H1 (cell line): ENCODE measurements around the gene MARCKS. TPM values are rescaled to one million over a fixed set of nuclear protein-coding genes. Genes with fewer than 3 reads are reported as not detected.

Source experiments
- CTCF ChIA-PET: fragments of 300-600 bp; sonication (Branson Sonifier 250); formaldehyde crosslinking; loops from one replicate; lab custom pipeline; 2021; ENCODE audit not compliant: partially characterized antibody; lab: Charles Lee
- POLR2A ChIA-PET: fragments of 300-600 bp; sonication (Branson Sonifier 250); formaldehyde crosslinking; loops from one replicate; lab custom pipeline; 2021; ENCODE audit warnings: inconsistent platforms; ENCODE audit not compliant: partially characterized antibody; lab: Charles Lee
- DNase-seq, 2 experiments: peaks; one replicate each; pipeline versions ENCODE4 v3.0.0 to v3.0.0-alpha.2; 2010 to 2022; ENCODE audit warnings: low spot score in 2 of 2, low read depth in 1 of 2, mixed read lengths in 1 of 2
- FAIRE-seq: peaks from 2 replicates; lab custom pipeline; 2011; peaks lifted over from hg19 to GRCh38; lab: Jason Lieb, UNC
- H2AFZ ChIP-seq: 2 replicates; pipeline ENCODE4 v1.8.1; 2012; ENCODE audit warnings: low read length, inconsistent platforms
- H2AK5ac ChIP-seq: 2 replicates; pipeline ENCODE4 v1.6.1; 2013; ENCODE audit warnings: low read depth, low read length
- H2BK120ac ChIP-seq: replicated peaks from 2 replicates; pipeline ENCODE3; 2013; ENCODE audit warnings: low read depth, low read length, inconsistent platforms
- H2BK12ac ChIP-seq: 2 replicates; pipeline ENCODE4 v1.6.1; 2013; ENCODE audit warnings: low read depth, low read length
- H2BK15ac ChIP-seq: 2 replicates; pipeline ENCODE4 v1.6.1; 2013; ENCODE audit warnings: low read length
- H2BK20ac ChIP-seq: 2 replicates; pipeline ENCODE4 v1.6.1; 2013; ENCODE audit warnings: low read length
- H2BK5ac ChIP-seq: 2 replicates; pipeline ENCODE4 v1.6.1; 2013; ENCODE audit warnings: low read depth, low read length
- H3K14ac ChIP-seq: 2 replicates; pipeline ENCODE4 v1.6.1; 2013; ENCODE audit warnings: inconsistent platforms; ENCODE audit not compliant: insufficient read length
- H3K18ac ChIP-seq: 2 replicates; pipeline ENCODE4 v1.6.1; 2013; ENCODE audit warnings: low read length; ENCODE audit errors: extremely low read depth
- H3K23ac ChIP-seq: 2 replicates; pipeline ENCODE4 v1.6.1; 2013; ENCODE audit warnings: inconsistent platforms; ENCODE audit not compliant: insufficient read length
- H3K23me2 ChIP-seq: 2 replicates; pipeline ENCODE4 v1.6.1; 2013; ENCODE audit warnings: low read depth, low read length
- H3K27ac ChIP-seq: 2 replicates; pipeline ENCODE4 v1.6.1; 2011; ENCODE audit warnings: low read depth, low read length, inconsistent platforms
- H3K27me3 ChIP-seq, 4 experiments: replicated peaks in 1 of 4; 1 replicate in 1 of 4; 2 replicates in 3 of 4; pipeline versions ENCODE4 v1.6.1 to v1.8.1; 2011 to 2013; ENCODE audit warnings: low read length in 3 of 4, mild to moderate bottlenecking in 3 of 4, inconsistent platforms in 2 of 4, mixed read lengths in 2 of 4, moderate library complexity in 1 of 4; ENCODE audit not compliant: control insufficient read depth in 3 of 4, insufficient read depth in 3 of 4; ENCODE audit errors: extremely low read depth in 1 of 4
- H3K36me3 ChIP-seq, 4 experiments: 2 replicates each; pipeline versions ENCODE4 v1.6.1 to v1.8.1; 2011 to 2013; ENCODE audit warnings: mild to moderate bottlenecking in 4 of 4, low read length in 3 of 4, moderate library complexity in 2 of 4, control low read depth in 1 of 4, inconsistent platforms in 1 of 4; ENCODE audit not compliant: insufficient read depth in 4 of 4, control insufficient read depth in 2 of 4
- H3K4ac ChIP-seq: replicated peaks from 2 replicates; pipeline ENCODE3; 2013; ENCODE audit warnings: low read length, low read depth, mixed read lengths, inconsistent platforms; ENCODE audit not compliant: insufficient read length
- H3K4me1 ChIP-seq, 4 experiments: replicated peaks in 1 of 4; 1 replicate in 1 of 4; 2 replicates in 3 of 4; pipeline versions ENCODE4 v1.6.1 to v1.8.1; 2011 to 2013; ENCODE audit warnings: low read length in 3 of 4, inconsistent platforms in 2 of 4, mixed read lengths in 1 of 4; ENCODE audit not compliant: insufficient read depth in 4 of 4, control insufficient read depth in 3 of 4
- H3K4me2 ChIP-seq, 2 experiments: 2 replicates each; pipeline versions ENCODE4 v1.6.1 to v1.8.1; 2011 to 2013; ENCODE audit warnings: low read depth in 2 of 2, low read length in 2 of 2, control low read depth in 1 of 2, inconsistent platforms in 1 of 2, mild to moderate bottlenecking in 1 of 2; ENCODE audit not compliant: insufficient read depth in 1 of 2
- H3K4me3 ChIP-seq, 4 experiments: fragments of 200-600, 300-600 bp in 1 of 4; sonication (generic), shearing (Covaris generic), sonication (Bioruptor Twin) in 1 of 4; 2 replicates each; pipeline versions ENCODE4 v1.5.1 to v1.8.1; 2011 to 2016; ENCODE audit warnings: low read length in 4 of 4, low read depth in 3 of 4, control low read depth in 2 of 4, inconsistent platforms in 2 of 4, mild to moderate bottlenecking in 2 of 4, mixed read lengths in 1 of 4, moderate library complexity in 1 of 4; ENCODE audit not compliant: insufficient read depth in 2 of 4; ENCODE audit errors: extremely low read depth in 1 of 4
- H3K56ac ChIP-seq: replicated peaks from 2 replicates; pipeline ENCODE3; 2013; ENCODE audit warnings: low read depth, mild to moderate bottlenecking, mixed read lengths, low read length, inconsistent platforms; ENCODE audit not compliant: insufficient read length
- H3K79me1 ChIP-seq: 2 replicates; pipeline ENCODE4 v1.6.1; 2013; ENCODE audit warnings: low read depth, low read length, control low read depth
- H3K79me2 ChIP-seq, 2 experiments: 2 replicates each; pipeline versions ENCODE4 v1.6.1 to v1.8.1; 2012 to 2013; ENCODE audit warnings: low read length in 2 of 2, mild to moderate bottlenecking in 2 of 2, inconsistent platforms in 1 of 2; ENCODE audit not compliant: insufficient read depth in 2 of 2, control insufficient read depth in 1 of 2
- H3K9ac ChIP-seq, 4 experiments: replicated peaks in 1 of 4; 1 replicate in 1 of 4; 2 replicates in 3 of 4; pipeline versions ENCODE4 v1.6.1 to v1.8.1; 2011 to 2013; ENCODE audit warnings: low read depth in 3 of 4, low read length in 3 of 4, control low read depth in 2 of 4, mild to moderate bottlenecking in 2 of 4, moderate library complexity in 2 of 4, inconsistent platforms in 1 of 4; ENCODE audit errors: extremely low read depth in 1 of 4
- H3K9me3 ChIP-seq, 2 experiments: 2 replicates each; pipeline versions ENCODE4 v1.6.1 to v1.8.1; 2012 to 2013; ENCODE audit warnings: mild to moderate bottlenecking in 2 of 2, moderate library complexity in 2 of 2, control low read depth in 1 of 2, inconsistent platforms in 1 of 2, low read depth in 1 of 2, low read length in 1 of 2, mixed read lengths in 1 of 2; ENCODE audit not compliant: insufficient read depth in 2 of 2
- H4K20me1 ChIP-seq, 2 experiments: replicated peaks in 1 of 2; 2 replicates each; pipeline versions ENCODE3 to v1.8.1; 2011 to 2013; ENCODE audit warnings: inconsistent platforms in 2 of 2, low read length in 2 of 2, mild to moderate bottlenecking in 1 of 2; ENCODE audit not compliant: insufficient read depth in 2 of 2, control insufficient read depth in 1 of 2
- H4K5ac ChIP-seq: 2 replicates; pipeline ENCODE4 v1.6.1; 2013; ENCODE audit warnings: low read length, low read depth, mixed read lengths, inconsistent platforms; ENCODE audit not compliant: insufficient read length
- H4K8ac ChIP-seq: 2 replicates; pipeline ENCODE4 v1.8.0; 2013; ENCODE audit warnings: mild to moderate bottlenecking, moderate library complexity, low read length, inconsistent platforms; ENCODE audit not compliant: insufficient read depth; ENCODE audit errors: extremely low read depth
- H4K91ac ChIP-seq: replicated peaks from 2 replicates; pipeline ENCODE3; 2013; ENCODE audit warnings: low read length, mixed read lengths, inconsistent platforms; ENCODE audit not compliant: insufficient read length
- KDM1A ChIP-seq: fragments of 200-600, 300-600 bp; sonication (generic); IDR thresholded peaks from 2 replicates; pipeline ENCODE4 v1.7.1; 2016; ENCODE audit warnings: mild to moderate bottlenecking, low read length, borderline replicate concordance
- RBBP5 ChIP-seq: IDR thresholded peaks from 2 replicates; pipeline ENCODE4 v1.7.1; 2012; ENCODE audit warnings: low read depth, mild to moderate bottlenecking, inconsistent platforms, low read length, moderate library complexity, borderline replicate concordance
- TAF1 ChIP-seq: IDR thresholded peaks from 2 replicates; pipeline ENCODE4 v1.6.1; 2011; ENCODE audit warnings: mild to moderate bottlenecking, low read depth, low read length
- WGBS, 2 experiments: shearing (Covaris generic) in 1 of 2; methylation state at CpG; one replicate each; pipeline versions ENCODE4 v1.1.6 to v1.1.7; 2013 to 2015; ENCODE audit warnings: low lambda C conversion rate in 2 of 2, mixed read lengths in 2 of 2, inconsistent platforms in 1 of 2, low coverage in 1 of 2, missing lambda C conversion rate in 1 of 2; ENCODE audit not compliant: insufficient replicate concordance in 2 of 2, insufficient coverage in 1 of 2, insufficient read length in 1 of 2; ENCODE audit errors: extremely low coverage in 1 of 2, missing lambda C conversion rate in 1 of 2; 5-methylcytosine and 5-hydroxymethylcytosine counted together
- polyA plus RNA-seq, 7 experiments: library from polyadenylated mRNA; depleted of rRNA in 3 of 7; stranded (reverse) in 5 of 7; unstranded in 2 of 7; fragments of >200 nt in 5 of 7; fragments of 200-250 nt in 2 of 7; gene quantifications; 1 replicate in 5 of 7; 2 replicates in 1 of 7; 4 replicates in 1 of 7; pipeline versions ENCODE4 v1.2.1 to v1.2.3, GENCODE V29; 2011 to 2013; ENCODE audit warnings: missing spikeins in 2 of 7, mixed read lengths in 2 of 7
- total RNA-seq: library from RNA; stranded (reverse); fragmentation: NEBNext Ultra II Directional; extraction: Animal tissue kit (Norgen Biotek cat#: 25700); gene quantifications from 2 replicates; pipeline ENCODE4 v1.2.1, GENCODE V29; 2021

The MARCKS gene
- total and polyA plus RNA-seq, 2 of the 8 experiments (the other 6 are each of a cell fraction or from before 2014, with no cell fraction given): 26.6 to 111 TPM

DNA sequence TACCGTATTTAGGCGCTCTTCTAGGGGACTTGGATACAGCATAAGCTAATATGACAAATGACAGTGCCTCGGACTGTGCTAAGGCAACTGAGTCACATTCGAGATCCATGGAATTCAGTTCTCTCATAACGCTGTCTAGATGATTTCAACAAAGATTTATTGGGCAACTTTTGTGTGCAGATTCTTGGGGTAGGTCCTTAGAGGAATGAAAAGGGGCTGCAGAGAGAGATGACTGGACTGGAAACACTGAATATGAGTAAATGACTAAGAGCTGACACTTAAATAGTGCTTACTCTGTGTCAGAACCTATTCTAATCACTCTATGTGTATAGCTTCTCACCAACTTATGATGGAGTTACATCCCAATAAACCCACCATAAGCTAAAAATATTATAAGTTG lies 36.4 kb upstream of the MARCKS start:
- Histone ChIP-seq H3K4me2 (no peak overlapping the region), H3K56ac (no peak overlapping the region), H3K4ac (no peak overlapping the region), H3K23me2 (no peaks in the 10 kb centered on the region), H4K5ac (no peak overlapping the region), H3K27ac (no peak overlapping the region), H3K27me3 (peaks cover 0 to 1% (median 0%) of the 10 kb centered on the region in 4 experiments; a peak in 2 of 7 replicates), H3K4me1 (no peaks in the 10 kb centered on the region), H3K4me3 (no peak overlapping the region), H2BK5ac (no peak overlapping the region), H3K9ac (no peak overlapping the region), H3K79me2 (no peaks in the 10 kb centered on the region), H2BK12ac (no peak overlapping the region), H2BK15ac (no peak overlapping the region), H3K9me3 (no peaks in the 10 kb centered on the region), H3K18ac (no peak overlapping the region), H2BK20ac (no peak overlapping the region), H2AFZ (no peak overlapping the region), H2AK5ac (no peak overlapping the region), H4K91ac (no peak overlapping the region), H2BK120ac (no peak overlapping the region), H3K23ac (no peak overlapping the region), H4K8ac (no peak overlapping the region), H3K14ac (no peak overlapping the region), H3K36me3 (no peaks in the 10 kb centered on the region), H3K79me1 (no peaks in the 10 kb centered on the region), H4K20me1 (no peaks in the 10 kb centered on the region)
- ChIA-PET CTCF (no interaction called here), POLR2A (interaction anchor here (2.9 kb wide), 1 partner anchor 38 kb away, joined by 8 read pairs; no protein-coding TSS in a partner anchor)
- WGBS, 2 experiments: 95% methylated on average over 5 of the region's 5 CpGs; no CpG with 5 or more reads in 1 of the 2 experiments
- no peak for DNase-seq
- FAIRE-seq: no peak
- no peak for TF ChIP-seq TAF1
- TF ChIP-seq KDM1A: no peak
- TF ChIP-seq RBBP5: no peak
